ENCODE data around the gene STPG1. TPM values are rescaled to one million over a fixed set of nuclear protein-coding genes. Genes with fewer than 3 reads are reported as not detected.

The STPG1 gene
- total RNA-seq, 1 experiment from 2014 or later: 12.8 TPM

DNA sequence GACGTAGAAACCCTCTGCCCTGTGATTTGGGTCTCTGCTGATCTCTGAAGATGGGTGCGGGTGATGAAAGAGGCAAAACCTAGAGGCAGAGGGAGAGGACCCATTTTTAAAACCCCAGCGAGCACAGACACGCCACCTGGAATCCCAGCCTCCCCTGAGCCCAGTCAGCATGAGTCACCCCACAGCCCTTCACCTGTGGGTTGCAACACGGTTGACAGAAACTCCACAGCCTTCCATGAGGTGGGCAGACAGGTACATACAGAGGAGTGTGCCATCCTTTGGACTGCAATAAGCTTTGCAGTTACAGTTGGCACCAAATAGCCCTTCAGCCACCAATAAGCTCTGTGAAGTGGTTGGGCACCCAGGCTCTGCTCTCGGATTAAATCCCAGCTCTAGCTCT is 96.5 kb downstream of the STPG1 start:
- peaks cover 41% of the 10 kb centered on the region for H3K4me1 Mint-ChIP-seq
- ChIA-PET CTCF (interaction anchor here (0.8 to 6.1 kb wide), 6 partner anchors 9 to 1532 kb away, joined by 3 to 39 read pairs (median 6); no protein-coding TSS in a partner anchor), POLR2A (no interaction called here)
- no peaks in the 10 kb centered on the region for H3K9me3 Mint-ChIP-seq
- peaks cover 26% of the 10 kb centered on the region for H3K27me3 Mint-ChIP-seq (ENCODE audit: low read depth)
- H3K36me3 Mint-ChIP-seq: no peaks in the 10 kb centered on the region
- H3K4me3 Mint-ChIP-seq: no peak overlapping the region
- ATAC-seq: no peak
- TF ChIP-seq FOXP1 (CRISPR knock-in tag; IDR thresholded peaks at IDR 0.05; ENCODE audit: borderline replicate concordance) (no peak), NR3C1 (CRISPR knock-in tag; conservative IDR thresholded peaks at IDR 0.05; ENCODE audit: low read depth) (no peak), SOX15 (CRISPR knock-in tag; IDR thresholded peaks at IDR 0.05) (no peak), ZNF232 (CRISPR knock-in tag; IDR thresholded peaks at IDR 0.05) (no peak), CTCF (IDR thresholded peaks at IDR 0.05) (no peak), NR2C2 (CRISPR knock-in tag; IDR thresholded peaks at IDR 0.05) (no peak), ZBTB21 (CRISPR knock-in tag; IDR thresholded peaks at IDR 0.05; ENCODE audit: borderline replicate concordance) (no peak), ZNF416 (CRISPR knock-in tag; IDR thresholded peaks at IDR 0.05) (no peak), FOXK1 (CRISPR knock-in tag; IDR thresholded peaks at IDR 0.05) (no peak), ZNF219 (CRISPR knock-in tag; IDR thresholded peaks at IDR 0.05; ENCODE audit: borderline replicate concordance) (no peak), PRRX2 (CRISPR knock-in tag; IDR thresholded peaks at IDR 0.05) (no peak), ZNF138 (CRISPR knock-in tag; conservative IDR thresholded peaks at IDR 0.05) (no peak), TEAD4 (CRISPR knock-in tag; IDR thresholded peaks at IDR 0.05) (no peak)
- TF ChIP-seq, protein P1, sequence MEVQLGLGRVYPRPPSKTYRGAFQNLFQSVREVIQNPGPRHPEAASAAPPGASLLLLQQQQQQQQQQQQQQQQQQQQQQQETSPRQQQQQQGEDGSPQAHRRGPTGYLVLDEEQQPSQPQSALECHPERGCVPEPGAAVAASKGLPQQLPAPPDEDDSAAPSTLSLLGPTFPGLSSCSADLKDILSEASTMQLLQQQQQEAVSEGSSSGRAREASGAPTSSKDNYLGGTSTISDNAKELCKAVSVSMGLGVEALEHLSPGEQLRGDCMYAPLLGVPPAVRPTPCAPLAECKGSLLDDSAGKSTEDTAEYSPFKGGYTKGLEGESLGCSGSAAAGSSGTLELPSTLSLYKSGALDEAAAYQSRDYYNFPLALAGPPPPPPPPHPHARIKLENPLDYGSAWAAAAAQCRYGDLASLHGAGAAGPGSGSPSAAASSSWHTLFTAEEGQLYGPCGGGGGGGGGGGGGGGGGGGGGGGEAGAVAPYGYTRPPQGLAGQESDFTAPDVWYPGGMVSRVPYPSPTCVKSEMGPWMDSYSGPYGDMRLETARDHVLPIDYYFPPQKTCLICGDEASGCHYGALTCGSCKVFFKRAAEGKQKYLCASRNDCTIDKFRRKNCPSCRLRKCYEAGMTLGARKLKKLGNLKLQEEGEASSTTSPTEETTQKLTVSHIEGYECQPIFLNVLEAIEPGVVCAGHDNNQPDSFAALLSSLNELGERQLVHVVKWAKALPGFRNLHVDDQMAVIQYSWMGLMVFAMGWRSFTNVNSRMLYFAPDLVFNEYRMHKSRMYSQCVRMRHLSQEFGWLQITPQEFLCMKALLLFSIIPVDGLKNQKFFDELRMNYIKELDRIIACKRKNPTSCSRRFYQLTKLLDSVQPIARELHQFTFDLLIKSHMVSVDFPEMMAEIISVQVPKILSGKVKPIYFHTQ (CRISPR knock-in tag; IDR thresholded peaks at IDR 0.05): no peak
- no peak overlapping the region for H3K27ac Mint-ChIP-seq
- DNase-seq (ENCODE audit: low spot score): no peak

GRCh38 chr1:24316645-24317044 is 96.9 kb downstream of the STPG1 start:
- Mint-ChIP-seq H3K36me3 (no peaks in the 10 kb centered on the region), H3K9me3 (no peaks in the 10 kb centered on the region), H3K4me1 (peaks cover 46% of the 10 kb centered on the region), H3K4me3 (no peak overlapping the region), H3K27ac (no peak overlapping the region), H3K27me3 (ENCODE audit: low read depth) (peaks cover 25% of the 10 kb centered on the region)
- ChIA-PET POLR2A (no interaction called here), CTCF (interaction anchor here (0.8 to 6.1 kb wide), 5 partner anchors 8 to 1533 kb away, joined by 3 to 39 read pairs (median 6); no protein-coding TSS in a partner anchor)
- DNase-seq (ENCODE audit: low spot score) (no peak), ATAC-seq (no peak)
- TF ChIP-seq KAT7 (CRISPR knock-in tag; IDR thresholded peaks at IDR 0.05; ENCODE audit: borderline replicate concordance) (no peak), SP1 (CRISPR knock-in tag; conservative IDR thresholded peaks at IDR 0.05) (no peak), MXD4 (CRISPR knock-in tag; IDR thresholded peaks at IDR 0.05; ENCODE audit: borderline replicate concordance) (no peak), CREB1 (CRISPR knock-in tag; IDR thresholded peaks at IDR 0.05) (no peak), ESRRA (CRISPR knock-in tag; IDR thresholded peaks at IDR 0.05; ENCODE audit: borderline replicate concordance) (no peak), HMGXB4 (CRISPR knock-in tag; IDR thresholded peaks at IDR 0.05) (no peak), CREM (CRISPR knock-in tag; IDR thresholded peaks at IDR 0.05) (no peak), ZNF416 (CRISPR knock-in tag; IDR thresholded peaks at IDR 0.05) (no peak)
- TF ChIP-seq, protein P2, sequence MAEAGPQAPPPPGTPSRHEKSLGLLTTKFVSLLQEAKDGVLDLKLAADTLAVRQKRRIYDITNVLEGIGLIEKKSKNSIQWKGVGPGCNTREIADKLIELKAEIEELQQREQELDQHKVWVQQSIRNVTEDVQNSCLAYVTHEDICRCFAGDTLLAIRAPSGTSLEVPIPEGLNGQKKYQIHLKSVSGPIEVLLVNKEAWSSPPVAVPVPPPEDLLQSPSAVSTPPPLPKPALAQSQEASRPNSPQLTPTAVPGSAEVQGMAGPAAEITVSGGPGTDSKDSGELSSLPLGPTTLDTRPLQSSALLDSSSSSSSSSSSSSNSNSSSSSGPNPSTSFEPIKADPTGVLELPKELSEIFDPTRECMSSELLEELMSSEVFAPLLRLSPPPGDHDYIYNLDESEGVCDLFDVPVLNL (CRISPR knock-in tag; IDR thresholded peaks at IDR 0.05; ENCODE audit: borderline replicate concordance, low read depth): no peak
- TF ChIP-seq, protein P3, sequence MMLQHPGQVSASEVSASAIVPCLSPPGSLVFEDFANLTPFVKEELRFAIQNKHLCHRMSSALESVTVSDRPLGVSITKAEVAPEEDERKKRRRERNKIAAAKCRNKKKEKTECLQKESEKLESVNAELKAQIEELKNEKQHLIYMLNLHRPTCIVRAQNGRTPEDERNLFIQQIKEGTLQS (CRISPR knock-in tag; conservative IDR thresholded peaks at IDR 0.05): no peak

Measured in WTC11 (cell line).